GM12878 (cell line): ENCODE measurements around the gene KDM1B. TPM values are rescaled to one million over a fixed set of nuclear protein-coding genes. Genes with fewer than 3 reads are reported as not detected.

Experiments
- ATAC-seq: fragments of 200-7000 bp; cut with Tn5 transposase; 3 replicates; pipeline ENCODE4 v1.9.1; 2020; ENCODE audit warnings: mild to moderate bottlenecking, moderate library complexity
- BruUV-seq: library from RNA; stranded (reverse); fragments of 400-500 nt; replicated peaks from 2 replicates; lab custom pipeline; 2021; lab: Mats Ljungman, UMichigan
- CTCF ChIA-PET: fragments of 300-600 bp; sonication (Branson Sonifier 250); formaldehyde crosslinking; extraction: SDS; loops from one replicate; lab custom pipeline; 2021; ENCODE audit warnings: inconsistent platforms; lab: Yijun Ruan, JAX
- POLR2A ChIA-PET: fragments of 350-600 bp; formaldehyde crosslinking; extraction: SDS; loops from one replicate; lab custom pipeline; 2021; ENCODE audit warnings: inconsistent platforms; lab: Charles Lee
- RAD21 ChIA-PET: fragments of 300-600 bp; sonication (Branson Sonifier 250); formaldehyde crosslinking; loops from one replicate; lab custom pipeline; 2023; ENCODE audit warnings: antibody characterized with exemption; ENCODE audit not compliant: unreplicated experiment; lab: Charles Lee
- SMC1A ChIA-PET: fragments of 300-600 bp; sonication (Branson Sonifier 250); formaldehyde crosslinking; loops from one replicate; lab custom pipeline; 2023; ENCODE audit not compliant: unreplicated experiment, uncharacterized antibody; lab: Charles Lee
- DNase-seq: peaks from one replicate; pipeline ENCODE4 v3.0.0-alpha.2; 2011; ENCODE audit warnings: low read depth, low spot score
- FAIRE-seq: peaks from 3 replicates; lab custom pipeline; 2011; peaks lifted over from hg19 to GRCh38; lab: Jason Lieb, UNC
- H2AFZ ChIP-seq: 2 replicates; pipeline ENCODE4 v1.6.0; 2011; ENCODE audit warnings: low read depth, low read length, control low read depth; ENCODE audit not compliant: control insufficient read depth
- H3K27ac ChIP-seq: 2 replicates; pipeline ENCODE4 v1.5.1; 2011; ENCODE audit warnings: control low read depth; ENCODE audit not compliant: control insufficient read depth, insufficient read depth
- H3K27me3 ChIP-seq, 2 experiments: replicated peaks in 1 of 2; 2 replicates each; pipeline versions ENCODE4 v1.6.0 to v1.6.1; 2011; ENCODE audit warnings: low read length in 1 of 2; ENCODE audit not compliant: control insufficient read depth in 2 of 2, insufficient read depth in 2 of 2
- H3K36me3 ChIP-seq, 2 experiments: 2 replicates each; pipeline ENCODE4 v1.5.1; 2011; ENCODE audit warnings: low read length in 1 of 2; ENCODE audit not compliant: control insufficient read depth in 2 of 2, insufficient read depth in 2 of 2
- H3K4me1 ChIP-seq: 2 replicates; pipeline ENCODE4 v1.6.1; 2011; ENCODE audit warnings: mild to moderate bottlenecking, low read length, moderate library complexity, mixed read lengths; ENCODE audit not compliant: control insufficient read depth, insufficient read depth
- H3K4me2 ChIP-seq: 2 replicates; pipeline ENCODE4 v1.6.0; 2011; ENCODE audit warnings: control low read depth; ENCODE audit not compliant: control insufficient read depth, insufficient read depth
- H3K4me3 ChIP-seq: fragments of 200-600 bp; sonication (generic); 2 replicates; pipeline ENCODE4 v1.5.1; 2016
- H3K79me2 ChIP-seq: 2 replicates; pipeline ENCODE4 v1.6.0; 2011; ENCODE audit warnings: low read length; ENCODE audit not compliant: control insufficient read depth, insufficient read depth
- H3K9ac ChIP-seq: 2 replicates; pipeline ENCODE4 v1.8.0; 2011; ENCODE audit warnings: low read length, control low read depth, mixed read lengths; ENCODE audit not compliant: control insufficient read depth, insufficient read depth
- H3K9me3 ChIP-seq: replicated peaks from 3 replicates; pipeline ENCODE4 v1.5.1; 2011; ENCODE audit warnings: mild to moderate bottlenecking, low read length; ENCODE audit not compliant: control insufficient read depth, insufficient read depth
- H4K20me1 ChIP-seq: 2 replicates; pipeline ENCODE4 v1.6.0; 2011; ENCODE audit not compliant: control insufficient read depth, insufficient read depth
- CBFB ChIP-seq: IDR thresholded peaks from 2 replicates; pipeline ENCODE4 v1.6.1; 2016; ENCODE audit warnings: antibody characterized with exemption, low read depth
- CREB1 ChIP-seq: IDR thresholded peaks from 2 replicates; pipeline ENCODE4 v1.6.1; 2012; ENCODE audit warnings: low read depth, mild to moderate bottlenecking, inconsistent platforms
- KAT2A ChIP-seq: conservative IDR thresholded peaks from 2 replicates; pipeline ENCODE4 v1.6.1; 2011; ENCODE audit warnings: low read depth, low read length; ENCODE audit not compliant: control insufficient read depth
- RCOR1 ChIP-seq: conservative IDR thresholded peaks from 2 replicates; pipeline ENCODE4 v1.6.1; 2012; ENCODE audit warnings: low read depth, low read length, improper control_type of control experiment
- WRNIP1 ChIP-seq: IDR thresholded peaks from 2 replicates; pipeline ENCODE4 v1.6.1; 2011; ENCODE audit warnings: low read depth, low read length, improper control_type of control experiment, borderline replicate concordance
- YBX1 ChIP-seq: fragments of 450-650 bp; IDR thresholded peaks from 2 replicates; pipeline ENCODE4 v1.6.1; 2016; ENCODE audit warnings: antibody characterized with exemption
- WGBS: methylation state at CpG from one replicate; pipeline ENCODE4 v1.1.6; 2016; ENCODE audit warnings: low lambda C conversion rate; ENCODE audit not compliant: insufficient replicate concordance, insufficient coverage; ENCODE audit errors: missing lambda C conversion rate; 5-methylcytosine and 5-hydroxymethylcytosine counted together
- in situ Hi-C: fragments of 300-500 bp; cut with MboI; formaldehyde crosslinking; loops from 9 replicates; pipeline ENCODE4 v1.14.3; 2018; ENCODE audit warnings: mixed read lengths
- intact Hi-C: fragments of 100-400 bp; cut with micrococcal nuclease; formaldehyde crosslinking; loops from one replicate; pipeline ENCODE4 v1.14.2; 2022; ENCODE audit not compliant: unreplicated experiment
- polyA plus RNA-seq, 11 experiments: library from polyadenylated mRNA; depleted of rRNA in 4 of 11; unstranded in 6 of 11; stranded (reverse) in 5 of 11; fragments of >200 nt; fragmentation: Nextera tagmentation in 4 of 11; fragmentation: Illumina TruSeq in 1 of 11; extraction: Ambion mirVana in 4 of 11; extraction: Trizol in 1 of 11; gene quantifications; 1 replicate in 1 of 11; 2 replicates in 10 of 11; pipeline versions ENCODE4 v1.2.1 to v1.2.3, GENCODE V29; 2011 to 2016; ENCODE audit warnings: inconsistent platforms in 2 of 11, missing spikeins in 2 of 11, low read depth in 1 of 11
- total RNA-seq, 4 experiments: library from RNA; depleted of rRNA in 3 of 4; stranded (reverse); fragments of >200 nt in 3 of 4; fragmentation: Illumina TruSeq in 1 of 4; extraction: Trizol in 1 of 4; gene quantifications; 2 replicates each; pipeline versions ENCODE4 v1.2.1 to v1.2.3, GENCODE V29; 2013 to 2021
- TF ChIP-seq, protein P1 (sequence below): fragments of 450-650 bp; IDR thresholded peaks from 2 replicates; pipeline ENCODE4 v1.6.1; 2017; ENCODE audit warnings: low read depth, mild to moderate bottlenecking, moderate library complexity
- TF ChIP-seq, protein P2 (sequence below): IDR thresholded peaks from 2 replicates; pipeline ENCODE4 v1.6.1; 2011; ENCODE audit warnings: low read depth, low read length, improper control_type of control experiment, borderline replicate concordance

The KDM1B gene
- total and polyA plus RNA-seq, 10 of the 15 experiments (the other 5 are each of a cell fraction or from before 2014, with no cell fraction given) = 1.7 to 22.5 (median 13.9) TPM

- Histone ChIP-seq H3K4me1 (no peaks in the 10 kb centered on the region; the same call in 1 of the 2 replicates), H3K27me3 (no peaks in the 10 kb centered on the region), H4K20me1 (no peaks in the 10 kb centered on the region), H3K27ac (no peak overlapping the region), H3K79me2 (peaks cover 39% of the 10 kb centered on the region), H3K9ac (no peak overlapping the region), H3K9me3 (peaks cover 13% of the 10 kb centered on the region), H3K4me3 (no peak overlapping the region), H2AFZ (no peak overlapping the region), H3K36me3 (peaks cover 5 to 47% of the 10 kb centered on the region in 2 experiments), H3K4me2 (no peak overlapping the region)
- intact Hi-C loops (no loop called here), in situ Hi-C loops (no loop called here)
- no peak for TF ChIP-seq KAT2A
- no peak for TF ChIP-seq CREB1
- TF ChIP-seq, protein P1, sequence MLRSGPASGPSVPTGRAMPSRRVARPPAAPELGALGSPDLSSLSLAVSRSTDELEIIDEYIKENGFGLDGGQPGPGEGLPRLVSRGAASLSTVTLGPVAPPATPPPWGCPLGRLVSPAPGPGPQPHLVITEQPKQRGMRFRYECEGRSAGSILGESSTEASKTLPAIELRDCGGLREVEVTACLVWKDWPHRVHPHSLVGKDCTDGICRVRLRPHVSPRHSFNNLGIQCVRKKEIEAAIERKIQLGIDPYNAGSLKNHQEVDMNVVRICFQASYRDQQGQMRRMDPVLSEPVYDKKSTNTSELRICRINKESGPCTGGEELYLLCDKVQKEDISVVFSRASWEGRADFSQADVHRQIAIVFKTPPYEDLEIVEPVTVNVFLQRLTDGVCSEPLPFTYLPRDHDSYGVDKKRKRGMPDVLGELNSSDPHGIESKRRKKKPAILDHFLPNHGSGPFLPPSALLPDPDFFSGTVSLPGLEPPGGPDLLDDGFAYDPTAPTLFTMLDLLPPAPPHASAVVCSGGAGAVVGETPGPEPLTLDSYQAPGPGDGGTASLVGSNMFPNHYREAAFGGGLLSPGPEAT = no peak
- no peak for TF ChIP-seq WRNIP1
- no peak for TF ChIP-seq YBX1
- no peak for TF ChIP-seq RCOR1
- TF ChIP-seq, protein P2, sequence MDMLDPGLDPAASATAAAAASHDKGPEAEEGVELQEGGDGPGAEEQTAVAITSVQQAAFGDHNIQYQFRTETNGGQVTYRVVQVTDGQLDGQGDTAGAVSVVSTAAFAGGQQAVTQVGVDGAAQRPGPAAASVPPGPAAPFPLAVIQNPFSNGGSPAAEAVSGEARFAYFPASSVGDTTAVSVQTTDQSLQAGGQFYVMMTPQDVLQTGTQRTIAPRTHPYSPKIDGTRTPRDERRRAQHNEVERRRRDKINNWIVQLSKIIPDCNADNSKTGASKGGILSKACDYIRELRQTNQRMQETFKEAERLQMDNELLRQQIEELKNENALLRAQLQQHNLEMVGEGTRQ = no peak
- no peak for TF ChIP-seq CBFB
- no TSS peak for BruUV-seq
- ChIA-PET SMC1A (interaction anchor here (1.4 to 1.6 kb wide), 3 partner anchors 10 to 35 kb away, joined by 3 to 4 read pairs (median 4); no protein-coding TSS in a partner anchor), RAD21 (no interaction called here), POLR2A (no interaction called here), CTCF (no interaction called here)
- 91% methylated on average over 2 of the region's 2 CpGs for WGBS
- FAIRE-seq (no peak), ATAC-seq (no peak), DNase-seq (no peak)
Measured at GRCh38 chr6:18248698-18249097, 93.5 kb downstream of the KDM1B start.
